Sigmoid colon (tissue), 3 donors: ENCODE measurements around the gene STAT4.

Source experiments
- POLR2A ChIP-seq, 2 donors: fragments of 450-650 bp; IDR thresholded peaks; one replicate each; pipeline ENCODE4 v1.6.1; 2016; ENCODE audit warnings: antibody characterized with exemption in 2 of 2, mild to moderate bottlenecking in 2 of 2, moderate library complexity in 2 of 2
- TF ChIP-seq, protein P1 (sequence below), 4 experiments: fragments of 450-650 bp in 3 of 4; fragments of 200-600 bp in 1 of 4; IDR thresholded peaks; one replicate each; pipeline ENCODE4 v1.5.1; 2016 to 2019; ENCODE audit warnings: antibody characterized with exemption in 4 of 4, mild to moderate bottlenecking in 3 of 4, moderate library complexity in 2 of 4

DNA sequence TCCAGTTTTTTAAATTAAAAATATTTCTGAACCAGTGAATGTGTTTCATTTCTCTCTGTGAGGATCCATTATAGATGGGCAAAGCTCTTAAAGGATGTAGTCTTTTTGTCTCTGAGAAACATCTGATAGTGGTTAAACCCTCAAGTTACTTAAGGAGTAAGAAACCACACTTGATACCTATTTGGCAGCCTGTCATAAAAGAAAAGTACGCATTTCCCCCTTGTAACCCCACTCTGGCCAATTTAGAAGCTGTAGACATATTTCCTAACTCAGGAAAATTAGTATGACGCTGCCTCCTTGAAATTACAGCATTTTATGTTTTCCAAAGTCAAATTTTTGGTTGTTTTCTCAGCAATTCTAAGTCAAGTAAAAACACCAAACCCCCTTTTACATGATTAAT, 2.0 kb downstream of the STAT4 start:
- TF ChIP-seq, protein P1, sequence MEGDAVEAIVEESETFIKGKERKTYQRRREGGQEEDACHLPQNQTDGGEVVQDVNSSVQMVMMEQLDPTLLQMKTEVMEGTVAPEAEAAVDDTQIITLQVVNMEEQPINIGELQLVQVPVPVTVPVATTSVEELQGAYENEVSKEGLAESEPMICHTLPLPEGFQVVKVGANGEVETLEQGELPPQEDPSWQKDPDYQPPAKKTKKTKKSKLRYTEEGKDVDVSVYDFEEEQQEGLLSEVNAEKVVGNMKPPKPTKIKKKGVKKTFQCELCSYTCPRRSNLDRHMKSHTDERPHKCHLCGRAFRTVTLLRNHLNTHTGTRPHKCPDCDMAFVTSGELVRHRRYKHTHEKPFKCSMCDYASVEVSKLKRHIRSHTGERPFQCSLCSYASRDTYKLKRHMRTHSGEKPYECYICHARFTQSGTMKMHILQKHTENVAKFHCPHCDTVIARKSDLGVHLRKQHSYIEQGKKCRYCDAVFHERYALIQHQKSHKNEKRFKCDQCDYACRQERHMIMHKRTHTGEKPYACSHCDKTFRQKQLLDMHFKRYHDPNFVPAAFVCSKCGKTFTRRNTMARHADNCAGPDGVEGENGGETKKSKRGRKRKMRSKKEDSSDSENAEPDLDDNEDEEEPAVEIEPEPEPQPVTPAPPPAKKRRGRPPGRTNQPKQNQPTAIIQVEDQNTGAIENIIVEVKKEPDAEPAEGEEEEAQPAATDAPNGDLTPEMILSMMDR (IDR thresholded peaks at IDR 0.05), result no peak
- TF ChIP-seq POLR2A (IDR thresholded peaks at IDR 0.05), result no peak
